Thyroid gland (tissue), 4 donors: ENCODE results near the gene E4F1. TPM values are rescaled to one million over a fixed set of nuclear protein-coding genes. Genes with fewer than 3 reads are reported as not detected.

Source experiments
- DNase-seq, 2 donors: peaks; one replicate each; pipeline ENCODE4 v3.0.0-alpha.2; 2019
- H3K27ac ChIP-seq, 3 donors: fragments of 200-600 bp; sonication (generic); 1 replicate in 2 of 3; 2 replicates in 1 of 3; pipeline ENCODE4 v1.5.1; 2016 to 2019; ENCODE audit warnings: mild to moderate bottlenecking in 1 of 3, moderate library complexity in 1 of 3
- H3K27me3 ChIP-seq: fragments of 200-600 bp; sonication (generic); one replicate; pipeline ENCODE4 v1.5.1; 2019
- H3K36me3 ChIP-seq, 2 donors: fragments of 200-600 bp; sonication (generic); one replicate each; pipeline ENCODE4 v1.5.1; 2016 to 2019
- H3K4me1 ChIP-seq, 2 donors: fragments of 200-600 bp; sonication (generic); one replicate each; pipeline ENCODE4 v1.5.1; 2017 to 2019
- H3K4me3 ChIP-seq, 3 donors: fragments of 200-600 bp; sonication (generic); replicated peaks in 1 of 3; 1 replicate in 2 of 3; 2 replicates in 1 of 3; pipeline ENCODE4 v1.5.1; 2016; ENCODE audit warnings: mild to moderate bottlenecking in 1 of 3
- H3K9me3 ChIP-seq: fragments of 200-600 bp; sonication (generic); one replicate; pipeline ENCODE4 v1.5.1; 2017
- POLR2A ChIP-seq, 2 donors: fragments of 450-650 bp; IDR thresholded peaks; one replicate each; pipeline ENCODE4 v1.6.1; 2017; ENCODE audit warnings: antibody characterized with exemption in 2 of 2, mild to moderate bottlenecking in 2 of 2, moderate library complexity in 1 of 2
- WGBS, 2 donors: methylation state at CpG; one replicate each; pipeline ENCODE4 v1.1.5; 2017; 5-methylcytosine and 5-hydroxymethylcytosine counted together
- intact Hi-C: fragments of 100-400 bp; cut with DNase I; formaldehyde crosslinking; loops from one replicate; pipeline ENCODE4 v1.15.1; 2023
- microRNA counts, 2 donors: library from miRNA; unstranded; fragments of <30 nt; microRNA quantifications; one replicate each; lab custom pipeline; 2016 to 2017
- microRNA-seq: library from miRNA; unstranded; fragments of <30 nt; microRNA quantifications from one replicate; pipeline ENCODE4, GENCODE V29; 2016
- small RNA-seq: library from RNA; depleted of rRNA; stranded (forward); fragments of <200 nt; gene quantifications from one replicate; pipeline ENCODE3, GENCODE V24; 2016
- total RNA-seq, 4 donors: library from RNA; depleted of rRNA; stranded (reverse); fragments of >200 nt; gene quantifications; one replicate each; pipeline ENCODE4 v1.2.3, GENCODE V29; 2016
- TF ChIP-seq, protein P1 (sequence below), 6 experiments: fragments of 200-600 bp in 3 of 6; fragments of 450-650 bp in 3 of 6; sonication (generic) in 3 of 6; IDR thresholded peaks; one replicate each; pipeline ENCODE4 v1.5.1; 2016 to 2019; ENCODE audit warnings: antibody characterized with exemption in 6 of 6, mild to moderate bottlenecking in 2 of 6, inconsistent platforms in 1 of 6, moderate library complexity in 1 of 6

The E4F1 gene
- total RNA-seq, 4 donors from 2014 or later = 35.3 to 55.7 (median 41.3) TPM

- H3K9me3 ChIP-seq = no peaks in the 10 kb centered on the region
- WGBS, 2 donors = 88 to 90% methylated on average over 8 of the region's 26 CpGs
- intact Hi-C loops = no loop called here
- no peaks in the 10 kb centered on the region for H3K27me3 ChIP-seq
- H3K4me3 ChIP-seq = no peak overlapping the region
- H3K27ac ChIP-seq = no peak overlapping the region
- no peak for TF ChIP-seq POLR2A (IDR thresholded peaks at IDR 0.05)
- TF ChIP-seq, protein P1, sequence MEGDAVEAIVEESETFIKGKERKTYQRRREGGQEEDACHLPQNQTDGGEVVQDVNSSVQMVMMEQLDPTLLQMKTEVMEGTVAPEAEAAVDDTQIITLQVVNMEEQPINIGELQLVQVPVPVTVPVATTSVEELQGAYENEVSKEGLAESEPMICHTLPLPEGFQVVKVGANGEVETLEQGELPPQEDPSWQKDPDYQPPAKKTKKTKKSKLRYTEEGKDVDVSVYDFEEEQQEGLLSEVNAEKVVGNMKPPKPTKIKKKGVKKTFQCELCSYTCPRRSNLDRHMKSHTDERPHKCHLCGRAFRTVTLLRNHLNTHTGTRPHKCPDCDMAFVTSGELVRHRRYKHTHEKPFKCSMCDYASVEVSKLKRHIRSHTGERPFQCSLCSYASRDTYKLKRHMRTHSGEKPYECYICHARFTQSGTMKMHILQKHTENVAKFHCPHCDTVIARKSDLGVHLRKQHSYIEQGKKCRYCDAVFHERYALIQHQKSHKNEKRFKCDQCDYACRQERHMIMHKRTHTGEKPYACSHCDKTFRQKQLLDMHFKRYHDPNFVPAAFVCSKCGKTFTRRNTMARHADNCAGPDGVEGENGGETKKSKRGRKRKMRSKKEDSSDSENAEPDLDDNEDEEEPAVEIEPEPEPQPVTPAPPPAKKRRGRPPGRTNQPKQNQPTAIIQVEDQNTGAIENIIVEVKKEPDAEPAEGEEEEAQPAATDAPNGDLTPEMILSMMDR (IDR thresholded peaks at IDR 0.05) = no peak
- no peaks in the 10 kb centered on the region for H3K4me1 ChIP-seq
- no peak for DNase-seq
- H3K36me3 ChIP-seq = peaks cover 21 to 66% of the 10 kb centered on the region in 2 donors
These were observed 59.6 kb downstream of the E4F1 start for GRCh38 chr16:2282866-2283555.

GRCh38 chr16:2284001-2284770, 60.8 kb downstream of the E4F1 start:
- intact Hi-C loops = no loop called here
- no peak for DNase-seq
- Histone ChIP-seq H3K36me3 (peaks cover 21 to 72% of the 10 kb centered on the region in 2 donors), H3K9me3 (no peaks in the 10 kb centered on the region), H3K27ac (no peak overlapping the region), H3K4me3 (no peak overlapping the region), H3K27me3 (no peaks in the 10 kb centered on the region), H3K4me1 (no peaks in the 10 kb centered on the region)
- no peak for TF ChIP-seq POLR2A (IDR thresholded peaks at IDR 0.05)
- TF ChIP-seq, protein P1 (IDR thresholded peaks at IDR 0.05) = no peak
- 85 to 95% methylated on average over 11 to 32 of the region's 37 CpGs for WGBS, 2 donors

- H3K36me3 ChIP-seq = peaks cover 24 to 74% of the 10 kb centered on the region in 2 donors
- 90 to 91% methylated on average over 27 to 29 of the region's 35 CpGs for WGBS, 2 donors
- no peaks in the 10 kb centered on the region for H3K9me3 ChIP-seq
- H3K27ac ChIP-seq = no peak overlapping the region
- DNase-seq = no peak
- H3K4me3 ChIP-seq = no peak overlapping the region
- H3K4me1 ChIP-seq = no peaks in the 10 kb centered on the region
- intact Hi-C loops = no loop called here
- H3K27me3 ChIP-seq = no peaks in the 10 kb centered on the region
- TF ChIP-seq POLR2A (IDR thresholded peaks at IDR 0.05) = no peak
- TF ChIP-seq, protein P1 (IDR thresholded peaks at IDR 0.05) = no peak
These were observed 61.6 kb downstream of the E4F1 start for GRCh38 chr16:2284797-2285576.

MicroRNA genes within 50 kb of the gene (microRNA counts, 767-probe panel; counts per million panel counts)
- microRNA hsa-miR-940 (lab: Ali Mortazavi, UCI) = 0 counts per million in 2 donors

Small RNA genes lying within 50 kb of the gene (microRNA-seq; reads per million reads assigned to microRNA genes)
- gene MIR3677 (not detected), gene MIR4717 (not detected)

Small RNA genes lying within 50 kb of the gene (small RNA-seq; reads per million reads assigned to genes)
- gene MIR3677 (not detected), gene MIR4717 (not detected)

Other genes with a start within 250 kb of the E4F1 start
- gene NOXO1, start 242.1 kb upstream of the E4F1 start, total RNA-seq = not detected
- gene GFER, start 239.4 kb upstream of the E4F1 start, total RNA-seq = 10 to 100 TPM in 3 of 4 donors, 1 to 10 TPM in 1; 7.8 to 37.2 (median 22.3) TPM
- gene SYNGR3, start 233.6 kb upstream of the E4F1 start, total RNA-seq = not detected
- 10 to 100 TPM; 19.0 to 38.4 (median 27.4) TPM for gene ZNF598, start 213.8 kb upstream of the E4F1 start, total RNA-seq
- under 1 TPM in 2 of 4 donors, not detected in 2; 0.54 to 0.63 TPM for gene NPW, start 203.8 kb upstream of the E4F1 start, total RNA-seq
- gene NHERF2, start 196.7 kb upstream of the E4F1 start, total RNA-seq = 100 to 1,000 TPM in 1 of 4 donors, 10 to 100 TPM in 3; 73.8 to 146 (median 81.6) TPM
- gene NTHL1, start 175.8 kb upstream of the E4F1 start, total RNA-seq = 10 to 100 TPM in 3 of 4 donors, 1 to 10 TPM in 1; 6.1 to 38.7 (median 25.0) TPM
- 100 to 1,000 TPM; 101 to 148 (median 109) TPM for gene TSC2, start 175.6 kb upstream of the E4F1 start, total RNA-seq
- 100 to 1,000 TPM in 1 of 4 donors, 10 to 100 TPM in 3; 66.9 to 153 (median 87.7) TPM for gene PKD1, start 87.7 kb upstream of the E4F1 start, total RNA-seq
- gene RAB26, start 75.0 kb upstream of the E4F1 start, total RNA-seq = 1 to 10 TPM in 1 of 4 donors, under 1 TPM in 2, not detected in 1; 0.40 to 1.6 (median 0.89) TPM
- 10 to 100 TPM; 27.7 to 51.9 (median 41.5) TPM for gene TRAF7, start 67.8 kb upstream of the E4F1 start, total RNA-seq
- gene CASKIN1, start 27.0 kb upstream of the E4F1 start, total RNA-seq = 1 to 10 TPM in 1 of 4 donors, under 1 TPM in 3; 0.13 to 1.2 (median 0.40) TPM
- 10 to 100 TPM; 61.0 to 95.6 (median 63.1) TPM for gene MLST8, start 18.1 kb upstream of the E4F1 start, total RNA-seq
- 10 to 100 TPM in 2 of 4 donors, 1 to 10 TPM in 2; 3.8 to 44.6 (median 12.0) TPM for gene BRICD5, start 12.7 kb upstream of the E4F1 start, total RNA-seq
- gene PGP, start 8.8 kb upstream of the E4F1 start, total RNA-seq = 10 to 100 TPM; 13.4 to 44.0 (median 28.8) TPM
- gene DNASE1L2, start 12.9 kb downstream of the E4F1 start, total RNA-seq = 1 to 10 TPM in 3 of 4 donors, under 1 TPM in 1; 0.88 to 4.5 (median 1.4) TPM
- gene ECI1, start 28.0 kb downstream of the E4F1 start, total RNA-seq = 100 to 1,000 TPM; 104 to 208 (median 169) TPM
- 100 to 1,000 TPM; 127 to 158 (median 141) TPM for gene RNPS1, start 44.5 kb downstream of the E4F1 start, total RNA-seq
- gene ABCA3, start 117.1 kb downstream of the E4F1 start, total RNA-seq = 10 to 100 TPM; 36.5 to 66.7 (median 60.4) TPM
- 1 to 10 TPM; 1.2 to 2.5 (median 1.8) TPM for gene CCNF, start 205.9 kb downstream of the E4F1 start, total RNA-seq
- gene TEDC2, start 236.5 kb downstream of the E4F1 start, total RNA-seq = under 1 TPM in 2 of 4 donors, not detected in 2; 0.83 to 0.96 TPM
- under 1 TPM in 3 of 4 donors, not detected in 1; 0.13 to 0.63 (median 0.56) TPM for gene NTN3, start 247.7 kb downstream of the E4F1 start, total RNA-seq